ENCODE measurements around the gene SLC35A5.

- TF ChIP-seq EP300 (IDR thresholded peaks at IDR 0.05) (no peak), POLR2A (IDR thresholded peaks at IDR 0.05) (no peak), POLR2AphosphoS5 (IDR thresholded peaks at IDR 0.05) (no peak), CTCF (IDR thresholded peaks at IDR 0.05) (peak; percentile 10 to 48 (median 36))
These were observed 20.5 kb downstream of the SLC35A5 start for GRCh38 chr3:112582244-112582874.

Measured in upper lobe of left lung (tissue), 4 donors.